Measurements from ENCODE around the gene ZMAT5. TPM values are rescaled to one million over a fixed set of nuclear protein-coding genes. Genes with fewer than 3 reads are reported as not detected.

ZMAT5 gene
- total RNA-seq, 1 donor from 2014 or later: 22.6 TPM

DNA sequence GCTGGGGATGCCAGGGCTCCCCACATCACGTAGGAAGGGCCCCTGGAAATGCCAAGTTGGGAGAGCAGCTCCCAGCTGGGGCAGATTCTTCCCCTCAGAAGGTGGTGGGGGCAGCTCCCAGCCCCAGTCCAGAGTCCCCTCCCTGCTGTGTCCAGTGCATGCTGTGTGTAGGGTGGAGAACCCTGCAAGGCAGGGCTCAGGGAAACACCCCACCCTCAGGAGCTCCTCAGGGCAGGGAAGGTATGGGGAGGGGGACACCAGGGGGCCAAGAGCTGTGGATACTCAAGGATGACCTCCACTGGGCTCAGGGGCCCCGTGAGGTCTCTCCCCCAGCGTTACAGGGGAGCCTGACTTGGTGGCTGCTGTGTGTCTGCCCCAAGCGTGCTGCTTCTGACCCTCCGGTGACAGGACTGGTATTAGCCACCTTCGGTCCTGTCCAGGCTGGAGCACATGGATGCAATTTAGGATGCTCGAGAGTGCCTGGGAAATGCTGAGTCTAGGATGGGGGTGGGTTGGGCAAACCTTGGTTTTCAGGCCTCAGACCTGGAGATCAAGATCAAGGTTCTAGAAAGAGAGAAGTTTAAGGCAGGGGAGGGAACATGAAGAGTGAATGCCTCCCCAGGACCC, 63.1 kb downstream of the ZMAT5 start:
- CTCF ChIA-PET: no interaction called here
- intact Hi-C loops (cut with micrococcal nuclease): no loop called here
- Mint-ChIP-seq H3K9me3 (no peaks in the 10 kb centered on the region), H3K27ac (no peak overlapping the region), H3K4me1 (peaks cover 20% of the 10 kb centered on the region), H3K36me3 (ENCODE audit: low read depth) (no peaks in the 10 kb centered on the region), H3K27me3 (peaks cover 10% of the 10 kb centered on the region), H3K4me3 (no peak overlapping the region)
- TF ChIP-seq, protein P1, sequence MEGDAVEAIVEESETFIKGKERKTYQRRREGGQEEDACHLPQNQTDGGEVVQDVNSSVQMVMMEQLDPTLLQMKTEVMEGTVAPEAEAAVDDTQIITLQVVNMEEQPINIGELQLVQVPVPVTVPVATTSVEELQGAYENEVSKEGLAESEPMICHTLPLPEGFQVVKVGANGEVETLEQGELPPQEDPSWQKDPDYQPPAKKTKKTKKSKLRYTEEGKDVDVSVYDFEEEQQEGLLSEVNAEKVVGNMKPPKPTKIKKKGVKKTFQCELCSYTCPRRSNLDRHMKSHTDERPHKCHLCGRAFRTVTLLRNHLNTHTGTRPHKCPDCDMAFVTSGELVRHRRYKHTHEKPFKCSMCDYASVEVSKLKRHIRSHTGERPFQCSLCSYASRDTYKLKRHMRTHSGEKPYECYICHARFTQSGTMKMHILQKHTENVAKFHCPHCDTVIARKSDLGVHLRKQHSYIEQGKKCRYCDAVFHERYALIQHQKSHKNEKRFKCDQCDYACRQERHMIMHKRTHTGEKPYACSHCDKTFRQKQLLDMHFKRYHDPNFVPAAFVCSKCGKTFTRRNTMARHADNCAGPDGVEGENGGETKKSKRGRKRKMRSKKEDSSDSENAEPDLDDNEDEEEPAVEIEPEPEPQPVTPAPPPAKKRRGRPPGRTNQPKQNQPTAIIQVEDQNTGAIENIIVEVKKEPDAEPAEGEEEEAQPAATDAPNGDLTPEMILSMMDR (IDR thresholded peaks at IDR 0.05): no peak
- POLR2A ChIA-PET: no interaction called here
- DNase-seq (no peak), ATAC-seq (ENCODE audit: low read depth) (no peak)

DNA sequence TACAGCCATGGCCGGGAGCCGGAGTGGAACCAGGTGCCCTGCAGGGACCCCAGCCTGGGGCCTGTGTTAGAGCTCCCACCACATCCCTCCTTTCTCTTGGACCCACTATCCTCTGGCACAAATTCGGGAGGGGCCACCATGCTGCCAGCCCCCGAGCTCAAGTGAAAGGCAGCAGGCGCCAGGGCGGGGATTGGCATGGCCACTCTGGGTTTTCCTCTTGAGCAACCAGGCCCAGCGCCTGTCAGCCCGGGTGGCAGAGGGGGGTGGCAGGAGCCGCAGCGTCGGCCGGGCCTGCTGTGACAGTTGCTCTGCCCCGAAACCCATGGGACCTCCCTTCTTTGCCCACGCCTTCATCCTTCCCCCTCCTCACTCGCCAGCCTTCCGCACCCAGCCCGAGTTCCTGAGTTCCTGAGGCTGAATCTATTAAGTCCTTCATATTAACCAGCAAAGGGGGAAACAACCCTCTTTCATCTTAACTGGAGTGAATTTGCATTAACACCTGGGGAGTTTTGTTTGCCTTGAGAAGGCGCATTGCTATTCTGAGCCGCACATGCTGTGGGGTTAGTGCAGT, 63.8 kb downstream of the ZMAT5 start:
- Mint-ChIP-seq H3K4me3 (peak overlapping the region; percentile 37), H3K27me3 (peaks cover 10% of the 10 kb centered on the region), H3K36me3 (ENCODE audit: low read depth) (peaks cover 3% of the 10 kb centered on the region), H3K4me1 (peaks cover 20% of the 10 kb centered on the region), H3K27ac (no peak overlapping the region), H3K9me3 (no peaks in the 10 kb centered on the region)
- DNase-seq: no peak
- ChIA-PET CTCF (interaction anchor here (1.6 kb wide), 1 partner anchor 13 kb away, joined by 3 read pairs; no protein-coding TSS in a partner anchor), POLR2A (no interaction called here)
- TF ChIP-seq, protein P1 (IDR thresholded peaks at IDR 0.05): no peak
- intact Hi-C loops (cut with micrococcal nuclease): no loop called here
- peak; percentile 60 for ATAC-seq (ENCODE audit: low read depth)

- ChIA-PET CTCF (interaction anchor here (1.6 kb wide), 2 partner anchors 13 to 303 kb away, joined by 3 to 6 read pairs; no protein-coding TSS in a partner anchor), POLR2A (no interaction called here)
- intact Hi-C loops (cut with micrococcal nuclease): no loop called here
- Mint-ChIP-seq H3K27ac (no peak overlapping the region), H3K4me3 (no peak overlapping the region), H3K4me1 (peaks cover 20% of the 10 kb centered on the region), H3K27me3 (peaks cover 7% of the 10 kb centered on the region), H3K36me3 (ENCODE audit: low read depth) (peaks cover 9% of the 10 kb centered on the region), H3K9me3 (no peaks in the 10 kb centered on the region)
- TF ChIP-seq, protein P1 (IDR thresholded peaks at IDR 0.05): no peak
- ATAC-seq (ENCODE audit: low read depth) (no peak), DNase-seq (no peak)
Observed at GRCh38 chr22:29702000-29702930, 64.5 kb downstream of the ZMAT5 start.

DNA sequence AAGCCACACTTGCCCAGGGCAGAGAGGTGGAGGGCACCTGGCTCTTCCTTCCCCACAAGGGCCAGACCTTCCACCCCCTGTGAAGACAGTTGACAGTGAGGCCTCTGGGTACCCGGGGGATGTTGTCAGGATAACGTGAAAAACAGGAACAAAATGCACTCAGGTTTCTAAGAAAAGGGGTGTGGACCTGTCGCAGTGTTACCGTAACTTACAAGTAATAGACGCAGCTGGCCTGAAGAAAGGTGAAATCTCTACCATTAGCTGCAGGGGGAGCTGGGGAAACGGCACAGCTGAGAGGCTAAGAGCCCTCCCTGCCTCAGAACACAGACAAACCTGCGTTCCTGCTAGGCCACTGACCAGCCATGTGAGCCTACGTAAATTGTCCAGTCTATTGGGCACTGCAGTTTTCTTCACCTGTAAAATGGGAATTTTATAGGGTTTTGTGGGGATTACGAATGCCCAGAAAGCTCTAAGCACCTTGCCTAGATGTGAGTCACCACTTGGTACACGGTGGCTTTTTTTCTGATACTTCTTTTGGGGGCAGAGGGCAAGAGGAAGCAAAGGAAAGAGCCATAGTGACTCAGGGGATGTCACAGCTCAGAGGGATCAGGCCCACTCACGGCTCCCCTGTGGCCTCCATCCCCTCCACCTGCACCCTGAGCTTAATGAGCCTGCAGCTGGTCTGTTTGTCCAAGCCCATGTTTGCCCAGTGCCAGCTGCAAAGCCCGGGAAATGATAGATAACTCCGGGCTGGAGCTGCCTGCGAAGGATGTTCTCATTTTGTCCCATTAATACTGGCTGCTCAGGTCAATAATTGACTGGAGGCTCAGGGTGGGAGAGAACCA, 65.4 kb downstream of the ZMAT5 start:
- Mint-ChIP-seq H3K27ac (no peak overlapping the region), H3K27me3 (peaks cover 4% of the 10 kb centered on the region), H3K4me1 (peaks cover 20% of the 10 kb centered on the region), H3K9me3 (no peaks in the 10 kb centered on the region), H3K36me3 (ENCODE audit: low read depth) (peaks cover 17% of the 10 kb centered on the region), H3K4me3 (no peak overlapping the region)
- ATAC-seq (ENCODE audit: low read depth) (peak; percentile 61), DNase-seq (no peak)
- POLR2A ChIA-PET: no interaction called here
- CTCF ChIA-PET: interaction anchor here (1.6 kb wide), 2 partner anchors 12 to 303 kb away, joined by 3 to 6 read pairs; no protein-coding TSS in a partner anchor
- TF ChIP-seq, protein P1 (IDR thresholded peaks at IDR 0.05): no peak
- intact Hi-C loops (cut with micrococcal nuclease): no loop called here

All from activated B cell treated with CpG ODN at 0.5 μM for 24 hours (primary cell).